GM12878 (cell line): ENCODE data around the gene ACTL8.

Experiments used
- CBFB ChIP-seq: IDR thresholded peaks from 2 replicates; pipeline ENCODE4 v1.6.1; 2016; ENCODE audit warnings: antibody characterized with exemption, low read depth
- TAF1 ChIP-seq: IDR thresholded peaks from 2 replicates; pipeline ENCODE4 v1.6.1; 2011; ENCODE audit warnings: mild to moderate bottlenecking, low read depth, low read length, borderline replicate concordance
- YBX1 ChIP-seq: fragments of 450-650 bp; IDR thresholded peaks from 2 replicates; pipeline ENCODE4 v1.6.1; 2016; ENCODE audit warnings: antibody characterized with exemption
- TF ChIP-seq, protein P1 (sequence below), 3 experiments: IDR thresholded peaks in 2 of 3; conservative IDR thresholded peaks in 1 of 3; 2 replicates each; pipeline ENCODE4 v1.5.1; 2011; ENCODE audit warnings: low read depth in 3 of 3, low read length in 3 of 3, mild to moderate bottlenecking in 3 of 3, control low read depth in 2 of 3, moderate library complexity in 2 of 3, inconsistent platforms in 1 of 3, mixed read lengths in 1 of 3; ENCODE audit not compliant: control insufficient read depth in 2 of 3, insufficient read depth in 1 of 3; ENCODE audit errors: extremely low read depth in 1 of 3
- TF ChIP-seq, protein P2 (sequence below): IDR thresholded peaks from 2 replicates; pipeline ENCODE4 v1.6.1; 2012; ENCODE audit warnings: low read depth, low read length, improper control_type of control experiment
- TF ChIP-seq, protein P3 (sequence below): IDR thresholded peaks from 2 replicates; pipeline ENCODE4 v1.6.1; 2012; ENCODE audit warnings: mild to moderate bottlenecking, low read depth, low read length

DNA sequence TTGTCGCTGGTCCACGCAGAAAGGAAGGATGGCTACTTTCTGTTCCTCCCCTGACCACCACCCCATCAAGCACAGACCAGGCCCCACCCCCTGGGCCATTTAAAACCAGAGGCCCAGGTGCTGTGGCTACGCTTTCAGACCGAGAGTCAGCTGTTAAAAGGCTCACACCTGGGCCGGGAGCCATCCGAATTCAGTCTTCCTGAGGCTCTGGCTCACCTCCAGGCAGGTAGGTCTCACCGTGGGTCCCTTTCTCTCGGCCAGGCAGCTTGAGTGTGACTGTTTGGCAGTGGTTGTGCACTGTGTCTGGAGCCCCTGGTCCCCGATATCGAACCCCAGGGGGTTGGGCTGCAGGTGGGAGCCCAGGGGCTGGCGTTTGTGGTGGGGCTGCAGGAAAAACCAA, 7.2 kb downstream of the ACTL8 start:
- TF ChIP-seq CBFB (no peak), TAF1 (no peak), YBX1 (no peak)
- TF ChIP-seq, protein P1, sequence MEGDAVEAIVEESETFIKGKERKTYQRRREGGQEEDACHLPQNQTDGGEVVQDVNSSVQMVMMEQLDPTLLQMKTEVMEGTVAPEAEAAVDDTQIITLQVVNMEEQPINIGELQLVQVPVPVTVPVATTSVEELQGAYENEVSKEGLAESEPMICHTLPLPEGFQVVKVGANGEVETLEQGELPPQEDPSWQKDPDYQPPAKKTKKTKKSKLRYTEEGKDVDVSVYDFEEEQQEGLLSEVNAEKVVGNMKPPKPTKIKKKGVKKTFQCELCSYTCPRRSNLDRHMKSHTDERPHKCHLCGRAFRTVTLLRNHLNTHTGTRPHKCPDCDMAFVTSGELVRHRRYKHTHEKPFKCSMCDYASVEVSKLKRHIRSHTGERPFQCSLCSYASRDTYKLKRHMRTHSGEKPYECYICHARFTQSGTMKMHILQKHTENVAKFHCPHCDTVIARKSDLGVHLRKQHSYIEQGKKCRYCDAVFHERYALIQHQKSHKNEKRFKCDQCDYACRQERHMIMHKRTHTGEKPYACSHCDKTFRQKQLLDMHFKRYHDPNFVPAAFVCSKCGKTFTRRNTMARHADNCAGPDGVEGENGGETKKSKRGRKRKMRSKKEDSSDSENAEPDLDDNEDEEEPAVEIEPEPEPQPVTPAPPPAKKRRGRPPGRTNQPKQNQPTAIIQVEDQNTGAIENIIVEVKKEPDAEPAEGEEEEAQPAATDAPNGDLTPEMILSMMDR (IDR thresholded peaks at IDR 0.05 in 2 of 3, conservative IDR thresholded peaks at IDR 0.05 in 1 of 3; ENCODE audit: control insufficient read depth in 2 of 3, extremely low read depth in 1 of 3, insufficient read depth in 1 of 3, low read depth in 3 of 3, low read length in 3 of 3): no peak
- TF ChIP-seq, protein P2, sequence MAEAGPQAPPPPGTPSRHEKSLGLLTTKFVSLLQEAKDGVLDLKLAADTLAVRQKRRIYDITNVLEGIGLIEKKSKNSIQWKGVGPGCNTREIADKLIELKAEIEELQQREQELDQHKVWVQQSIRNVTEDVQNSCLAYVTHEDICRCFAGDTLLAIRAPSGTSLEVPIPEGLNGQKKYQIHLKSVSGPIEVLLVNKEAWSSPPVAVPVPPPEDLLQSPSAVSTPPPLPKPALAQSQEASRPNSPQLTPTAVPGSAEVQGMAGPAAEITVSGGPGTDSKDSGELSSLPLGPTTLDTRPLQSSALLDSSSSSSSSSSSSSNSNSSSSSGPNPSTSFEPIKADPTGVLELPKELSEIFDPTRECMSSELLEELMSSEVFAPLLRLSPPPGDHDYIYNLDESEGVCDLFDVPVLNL: no peak
- TF ChIP-seq, protein P3, sequence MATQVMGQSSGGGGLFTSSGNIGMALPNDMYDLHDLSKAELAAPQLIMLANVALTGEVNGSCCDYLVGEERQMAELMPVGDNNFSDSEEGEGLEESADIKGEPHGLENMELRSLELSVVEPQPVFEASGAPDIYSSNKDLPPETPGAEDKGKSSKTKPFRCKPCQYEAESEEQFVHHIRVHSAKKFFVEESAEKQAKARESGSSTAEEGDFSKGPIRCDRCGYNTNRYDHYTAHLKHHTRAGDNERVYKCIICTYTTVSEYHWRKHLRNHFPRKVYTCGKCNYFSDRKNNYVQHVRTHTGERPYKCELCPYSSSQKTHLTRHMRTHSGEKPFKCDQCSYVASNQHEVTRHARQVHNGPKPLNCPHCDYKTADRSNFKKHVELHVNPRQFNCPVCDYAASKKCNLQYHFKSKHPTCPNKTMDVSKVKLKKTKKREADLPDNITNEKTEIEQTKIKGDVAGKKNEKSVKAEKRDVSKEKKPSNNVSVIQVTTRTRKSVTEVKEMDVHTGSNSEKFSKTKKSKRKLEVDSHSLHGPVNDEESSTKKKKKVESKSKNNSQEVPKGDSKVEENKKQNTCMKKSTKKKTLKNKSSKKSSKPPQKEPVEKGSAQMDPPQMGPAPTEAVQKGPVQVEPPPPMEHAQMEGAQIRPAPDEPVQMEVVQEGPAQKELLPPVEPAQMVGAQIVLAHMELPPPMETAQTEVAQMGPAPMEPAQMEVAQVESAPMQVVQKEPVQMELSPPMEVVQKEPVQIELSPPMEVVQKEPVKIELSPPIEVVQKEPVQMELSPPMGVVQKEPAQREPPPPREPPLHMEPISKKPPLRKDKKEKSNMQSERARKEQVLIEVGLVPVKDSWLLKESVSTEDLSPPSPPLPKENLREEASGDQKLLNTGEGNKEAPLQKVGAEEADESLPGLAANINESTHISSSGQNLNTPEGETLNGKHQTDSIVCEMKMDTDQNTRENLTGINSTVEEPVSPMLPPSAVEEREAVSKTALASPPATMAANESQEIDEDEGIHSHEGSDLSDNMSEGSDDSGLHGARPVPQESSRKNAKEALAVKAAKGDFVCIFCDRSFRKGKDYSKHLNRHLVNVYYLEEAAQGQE: no peak
